Activated T-helper 1 cell treated with anti-CD3 and anti-CD28 coated beads, Interleukin-12 subunit alpha, Interleukin-12 subunit beta, Interleukin-2, Interleukin-4 antibody, amounts not matched to agents 30 ng/mL and 10 ng/mL and 1 ng/mL, durations not matched to agents 14 hours and 24 hours and 36 hours (primary cell): Measurements from ENCODE around the gene NOS2. TPM values are rescaled to one million over a fixed set of nuclear protein-coding genes. Genes with fewer than 3 reads are reported as not detected.

Source experiments
- DNase-seq: peaks from one replicate; pipeline ENCODE4 v3.0.0; 2021; ENCODE audit warnings: low spot score
- H3K27ac Mint-ChIP-seq: one replicate; pipeline ENCODE4 v1.8.0; 2021; ENCODE audit warnings: mild to moderate bottlenecking, mixed read lengths
- H3K27me3 Mint-ChIP-seq: one replicate; pipeline ENCODE4 v1.8.0; 2022; ENCODE audit warnings: mild to moderate bottlenecking, moderate library complexity, mixed read lengths; ENCODE audit not compliant: insufficient read depth
- H3K36me3 Mint-ChIP-seq: one replicate; pipeline ENCODE4 v1.8.0; 2021; ENCODE audit warnings: low read depth, mixed read lengths
- H3K4me1 Mint-ChIP-seq: one replicate; pipeline ENCODE4 v1.8.0; 2021; ENCODE audit warnings: low read depth, mixed read lengths
- H3K4me3 Mint-ChIP-seq: one replicate; pipeline ENCODE4 v1.8.0; 2021; ENCODE audit warnings: mild to moderate bottlenecking, moderate library complexity, mixed read lengths
- H3K9me3 Mint-ChIP-seq: one replicate; pipeline ENCODE4 v1.8.0; 2021; ENCODE audit warnings: mixed read lengths
- intact Hi-C: fragments of 100-400 bp; cut with micrococcal nuclease; formaldehyde crosslinking; loops from one replicate; pipeline ENCODE4 v1.15.1; 2024
- total RNA-seq: library from RNA; stranded (reverse); gene quantifications from 2 replicates; pipeline ENCODE4 v1.2.3, GENCODE V29; 2022

The NOS2 gene
- total RNA-seq, 1 donor from 2014 or later, result not detected

GRCh38 chr17:27797390-27798091, 2.8 kb downstream of the NOS2 start:
- no peaks in the 10 kb centered on the region for H3K9me3 Mint-ChIP-seq
- DNase-seq, result no peak
- intact Hi-C loops, result no loop called here

DNA sequence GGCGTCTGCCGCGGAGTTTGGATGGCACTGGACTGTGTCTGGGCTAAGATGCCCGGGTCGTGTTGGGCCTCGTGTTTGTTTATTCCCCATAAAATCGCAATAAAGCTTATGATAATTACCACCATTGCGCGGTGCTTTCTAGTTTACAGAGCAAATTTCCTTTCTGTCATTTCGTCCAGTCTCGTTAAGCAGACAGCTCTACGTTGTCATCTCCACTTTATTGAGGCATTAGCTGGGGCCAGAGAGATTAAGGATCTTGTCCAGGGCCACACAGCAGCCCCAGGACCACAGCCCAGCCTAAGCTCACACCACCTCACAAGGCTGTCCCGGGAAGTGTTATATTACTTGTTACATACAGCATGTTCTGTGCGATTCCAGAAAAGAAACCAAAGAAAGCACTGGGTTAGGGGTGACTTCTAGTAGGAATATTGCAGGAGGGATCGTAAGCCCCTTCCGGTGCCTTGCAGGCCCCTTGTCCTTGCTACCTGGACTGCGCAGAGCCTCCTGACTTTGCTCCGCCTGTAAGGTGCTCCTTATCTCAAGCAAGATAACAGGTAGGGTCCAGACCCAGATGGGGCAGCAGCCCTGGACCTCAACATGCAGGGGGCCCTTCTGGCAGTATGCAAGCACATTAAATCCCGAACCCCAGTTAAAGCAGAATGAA, 6.3 kb downstream of the NOS2 start:
- Mint-ChIP-seq H3K4me3 (peak overlapping the region; percentile 5), H3K27ac (no peak overlapping the region), H3K9me3 (no peaks in the 10 kb centered on the region), H3K36me3 (no peaks in the 10 kb centered on the region), H3K4me1 (peaks cover 7% of the 10 kb centered on the region), H3K27me3 (peaks cover 44% of the 10 kb centered on the region)
- intact Hi-C loops, result no loop called here
- no peak for DNase-seq

More at GRCh38 chr17:27797390-27798091, 2.8 kb downstream of the NOS2 start:
- H3K4me3 Mint-ChIP-seq, result no peak overlapping the region
- no peaks in the 10 kb centered on the region for H3K36me3 Mint-ChIP-seq
- H3K27ac Mint-ChIP-seq, result no peak overlapping the region
- peaks cover 43% of the 10 kb centered on the region for H3K27me3 Mint-ChIP-seq
- H3K4me1 Mint-ChIP-seq, result peaks cover 7% of the 10 kb centered on the region

GRCh38 chr17:27793168-27793905, 7.0 kb downstream of the NOS2 start:
- Mint-ChIP-seq H3K4me3 (no peak overlapping the region), H3K36me3 (no peaks in the 10 kb centered on the region), H3K4me1 (peaks cover 7% of the 10 kb centered on the region), H3K27me3 (peaks cover 42% of the 10 kb centered on the region), H3K27ac (no peak overlapping the region), H3K9me3 (no peaks in the 10 kb centered on the region)
- no peak for DNase-seq
- intact Hi-C loops, result no loop called here

DNA sequence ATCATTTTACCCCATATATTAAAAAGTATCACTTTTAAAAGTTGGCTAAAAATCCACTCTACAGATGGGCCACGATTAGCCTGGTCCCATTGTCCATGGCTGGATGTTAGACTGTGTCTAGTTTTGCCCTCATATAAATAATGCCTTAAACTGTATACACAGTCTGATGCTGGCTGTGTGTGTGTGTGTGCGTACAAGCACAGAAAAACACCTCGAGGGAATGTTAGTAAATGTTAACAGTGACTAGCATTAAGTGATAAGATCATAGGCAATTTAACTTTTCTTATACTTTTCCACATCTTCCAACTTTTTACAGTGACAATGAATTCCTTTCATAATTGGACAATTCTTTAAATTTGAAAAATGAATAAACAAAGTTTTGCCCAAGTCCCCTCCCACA, 8.2 kb downstream of the NOS2 start:
- DNase-seq, result no peak
- intact Hi-C loops, result no loop called here
- no peak overlapping the region for H3K27ac Mint-ChIP-seq
- H3K36me3 Mint-ChIP-seq, result no peaks in the 10 kb centered on the region
- no peaks in the 10 kb centered on the region for H3K9me3 Mint-ChIP-seq
- H3K27me3 Mint-ChIP-seq, result peaks cover 42% of the 10 kb centered on the region
- H3K4me3 Mint-ChIP-seq, result no peak overlapping the region
- H3K4me1 Mint-ChIP-seq, result peaks cover 7% of the 10 kb centered on the region

DNA sequence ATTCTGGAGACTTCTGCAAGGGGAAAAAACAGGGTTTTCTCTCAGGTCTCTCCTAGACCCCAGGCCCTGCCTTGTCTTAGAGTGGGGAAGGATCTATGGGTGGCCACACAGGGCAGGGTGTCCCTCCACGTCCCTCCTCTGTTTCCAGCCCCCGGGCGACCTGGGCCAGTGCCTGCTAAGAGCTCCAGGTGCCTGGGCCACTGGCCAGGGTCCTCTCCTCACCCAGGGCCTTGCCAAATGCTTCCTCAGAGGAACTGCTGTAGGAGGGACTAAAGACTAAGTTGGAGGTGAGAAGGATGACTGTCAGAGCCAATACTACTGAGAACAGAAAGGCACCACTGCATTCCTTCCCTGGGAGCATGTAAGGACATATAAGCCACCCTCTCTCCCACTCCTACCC, 11.4 kb downstream of the NOS2 start:
- intact Hi-C loops, result no loop called here

DNA sequence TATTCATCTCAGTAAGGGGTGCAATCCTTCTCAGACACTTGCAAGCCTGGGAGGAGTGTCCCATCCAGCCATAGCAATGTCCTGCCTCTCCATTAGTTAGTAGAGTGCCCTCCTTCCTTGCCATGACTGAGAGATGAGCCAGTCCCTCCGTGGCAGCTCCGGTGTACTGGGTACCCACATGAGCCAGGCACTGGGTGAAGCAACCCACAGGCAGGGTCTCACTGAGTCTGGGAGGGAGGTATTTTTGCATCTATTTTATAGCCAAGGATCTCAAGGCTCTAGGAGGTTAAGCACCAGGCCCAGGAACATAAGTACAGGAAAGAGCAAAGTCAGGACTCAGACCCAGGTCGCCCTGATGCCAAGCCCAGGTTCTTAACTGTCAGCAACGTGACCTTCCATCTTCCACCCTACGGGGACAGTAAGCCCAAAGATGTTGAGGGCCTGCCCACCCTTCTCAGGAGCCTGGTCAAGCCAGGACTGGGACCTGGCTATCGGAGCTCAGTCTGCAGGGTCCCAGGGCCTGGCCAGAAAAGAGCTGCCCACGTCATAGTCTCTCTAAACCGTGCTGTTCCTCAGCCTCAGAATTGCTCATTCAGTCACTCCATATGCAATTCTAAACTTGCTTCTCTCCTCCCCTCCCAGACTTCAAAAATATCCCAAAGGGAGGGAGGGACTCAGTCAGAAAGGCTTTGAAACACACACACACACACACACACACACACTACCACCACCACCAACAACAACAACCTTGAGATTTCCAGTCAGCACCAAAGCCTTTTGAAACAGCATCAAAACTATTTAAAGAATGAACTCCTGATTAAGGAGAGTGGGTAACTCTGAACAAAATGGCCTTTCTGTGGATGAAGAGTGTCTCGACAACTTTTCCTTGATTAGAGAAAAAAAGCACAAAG, 16.6 kb downstream of the NOS2 start:
- H3K27ac Mint-ChIP-seq, result no peak overlapping the region
- H3K27me3 Mint-ChIP-seq, result peaks cover 5% of the 10 kb centered on the region

More for the DNA sequence above, 11.4 kb downstream of the NOS2 start:
- Mint-ChIP-seq H3K9me3 (no peaks in the 10 kb centered on the region), H3K27me3 (peaks cover 21% of the 10 kb centered on the region), H3K4me1 (peaks cover 3% of the 10 kb centered on the region), H3K4me3 (no peak overlapping the region), H3K36me3 (no peaks in the 10 kb centered on the region), H3K27ac (no peak overlapping the region)
- DNase-seq, result no peak

GRCh38 chr17:27782791-27783206, 17.5 kb downstream of the NOS2 start:
- peaks cover 5% of the 10 kb centered on the region for H3K27me3 Mint-ChIP-seq
- no peak overlapping the region for H3K4me3 Mint-ChIP-seq
- no peaks in the 10 kb centered on the region for H3K36me3 Mint-ChIP-seq
- DNase-seq, result no peak
- no peaks in the 10 kb centered on the region for H3K9me3 Mint-ChIP-seq
- intact Hi-C loops, result no loop called here
- no peak overlapping the region for H3K27ac Mint-ChIP-seq
- H3K4me1 Mint-ChIP-seq, result no peaks in the 10 kb centered on the region

More for the DNA sequence above, 16.6 kb downstream of the NOS2 start:
- no peaks in the 10 kb centered on the region for H3K36me3 Mint-ChIP-seq
- intact Hi-C loops, result no loop called here
- no peaks in the 10 kb centered on the region for H3K4me1 Mint-ChIP-seq
- DNase-seq, result no peak
- no peaks in the 10 kb centered on the region for H3K9me3 Mint-ChIP-seq
- H3K4me3 Mint-ChIP-seq, result no peak overlapping the region

DNA sequence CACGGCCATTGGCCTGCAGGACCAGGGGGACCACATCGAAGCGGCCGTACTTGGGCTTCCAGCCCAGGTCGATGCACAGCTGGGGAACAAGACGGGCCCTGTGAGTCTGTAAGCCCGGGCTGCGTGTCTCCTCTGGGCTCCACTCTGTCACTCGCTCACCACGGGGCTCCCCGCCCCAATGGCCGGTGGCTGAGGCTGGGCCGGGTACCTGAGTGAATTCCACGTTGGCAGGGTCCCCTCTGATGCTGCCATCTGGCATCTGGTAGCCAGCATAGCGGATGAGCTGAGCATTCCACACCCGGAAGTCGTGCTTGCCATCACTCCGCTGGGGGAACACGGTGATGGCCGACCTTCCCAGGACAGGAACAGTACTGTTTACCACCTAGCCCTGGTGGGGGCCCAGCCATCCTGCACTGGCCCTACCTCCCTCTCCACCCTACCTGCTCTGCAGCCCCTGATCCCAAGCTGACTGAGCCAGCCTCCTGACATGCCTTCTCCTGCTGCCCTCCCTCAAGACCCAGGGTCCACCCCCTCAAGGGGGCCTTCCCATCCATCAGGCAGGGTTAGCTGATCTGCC, 19.4 kb downstream of the NOS2 start:
- Mint-ChIP-seq H3K4me3 (no peak overlapping the region), H3K9me3 (no peaks in the 10 kb centered on the region), H3K4me1 (no peaks in the 10 kb centered on the region), H3K27me3 (no peaks in the 10 kb centered on the region), H3K36me3 (no peaks in the 10 kb centered on the region), H3K27ac (no peak overlapping the region)
- no peak for DNase-seq
- intact Hi-C loops, result no loop called here

GRCh38 chr17:27780092-27780827, 20.1 kb downstream of the NOS2 start:
- H3K4me1 Mint-ChIP-seq, result no peaks in the 10 kb centered on the region
- no peaks in the 10 kb centered on the region for H3K9me3 Mint-ChIP-seq
- H3K36me3 Mint-ChIP-seq, result no peaks in the 10 kb centered on the region
- no peak overlapping the region for H3K27ac Mint-ChIP-seq
- no peak for DNase-seq
- H3K4me3 Mint-ChIP-seq, result no peak overlapping the region
- no peaks in the 10 kb centered on the region for H3K27me3 Mint-ChIP-seq
- intact Hi-C loops, result no loop called here

DNA sequence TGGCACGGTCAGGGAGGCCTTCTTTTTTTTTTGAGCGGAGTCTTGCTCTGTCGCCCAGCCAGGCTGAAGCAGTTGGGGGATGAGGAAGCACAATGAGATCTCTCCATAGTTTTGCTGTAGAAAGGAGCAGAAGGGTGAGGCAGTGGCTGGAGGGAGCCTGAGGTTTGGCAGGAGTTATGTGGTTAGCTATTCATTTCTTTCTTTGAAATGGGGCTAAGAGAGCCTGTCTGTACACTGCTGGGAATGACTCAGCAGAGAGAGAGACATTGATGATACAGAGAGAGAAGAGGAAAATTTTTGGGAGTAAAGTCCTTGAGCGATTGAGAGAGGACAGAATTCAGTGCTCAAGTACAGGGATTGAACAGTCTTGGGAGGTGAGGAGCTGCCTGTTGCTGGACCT, 22.1 kb downstream of the NOS2 start:
- DNase-seq, result no peak
- intact Hi-C loops, result no loop called here
- Mint-ChIP-seq H3K27ac (no peak overlapping the region), H3K4me3 (no peak overlapping the region), H3K27me3 (no peaks in the 10 kb centered on the region), H3K9me3 (no peaks in the 10 kb centered on the region), H3K36me3 (no peaks in the 10 kb centered on the region), H3K4me1 (no peaks in the 10 kb centered on the region)

DNA sequence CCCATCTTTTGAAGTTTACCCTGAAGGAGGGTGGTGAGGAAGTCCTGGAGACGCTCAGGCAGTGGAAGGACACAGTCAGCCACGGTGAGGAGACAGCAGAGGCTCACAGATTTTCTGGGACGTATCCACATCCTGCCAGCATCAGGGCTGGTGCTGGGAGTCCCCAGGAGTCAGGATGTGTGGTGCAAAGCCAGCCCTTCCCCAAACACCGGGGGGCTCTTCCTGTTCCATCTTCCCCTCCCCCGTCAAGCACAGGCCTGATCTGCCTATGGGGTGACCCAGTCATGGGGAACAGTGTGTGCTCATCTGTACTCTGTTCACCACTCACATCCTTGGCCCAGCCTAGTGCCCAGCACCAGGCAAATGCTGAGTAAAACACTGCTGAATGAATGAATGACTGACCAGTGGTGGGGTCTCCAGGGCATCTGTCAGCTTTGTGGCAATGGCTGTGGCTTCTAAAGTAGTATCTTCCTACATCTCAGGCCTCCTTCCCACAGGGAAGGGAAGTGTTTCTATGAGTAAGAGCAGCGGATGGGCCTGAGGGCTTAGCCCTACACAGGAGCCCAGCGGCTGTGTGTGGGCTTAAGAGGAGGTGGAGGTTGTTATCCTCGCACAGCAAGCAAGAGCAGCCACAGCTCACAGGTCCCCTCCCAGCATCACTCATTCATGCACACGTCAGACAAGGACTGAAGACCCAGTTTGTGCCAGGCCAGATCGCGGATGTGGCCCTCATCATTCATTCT, 23.3 kb downstream of the NOS2 start:
- no peaks in the 10 kb centered on the region for H3K36me3 Mint-ChIP-seq

More for the DNA sequence above, 23.3 kb downstream of the NOS2 start:
- Mint-ChIP-seq H3K27me3 (no peaks in the 10 kb centered on the region), H3K4me1 (no peaks in the 10 kb centered on the region), H3K4me3 (no peak overlapping the region), H3K27ac (no peak overlapping the region), H3K9me3 (no peaks in the 10 kb centered on the region)
- no peak for DNase-seq
- intact Hi-C loops, result no loop called here
